Psoas muscle (tissue), 8 donors: ENCODE results near the gene PANX1. TPM values are rescaled to one million over a fixed set of nuclear protein-coding genes. Genes with fewer than 3 reads are reported as not detected.

Source experiments
- ATAC-seq, 4 donors: fragments of 200-7000 bp; cut with Tn5 transposase; one replicate each; pipeline ENCODE4 v1.9.1; 2020; ENCODE audit warnings: moderate library complexity in 3 of 4, mild to moderate bottlenecking in 2 of 4
- DNase-seq, 2 donors: peaks; one replicate each; pipeline ENCODE4 v3.0.0-alpha.2; 2020
- H3K27ac ChIP-seq: fragments of 200-600 bp; one replicate; pipeline ENCODE4 v1.8.0; 2022
- H3K27me3 ChIP-seq, 3 donors: fragments of 200-600 bp in 1 of 3; one replicate each; pipeline versions ENCODE4 v1.6.1 to v1.8.0; 2013 to 2022; ENCODE audit warnings: low read length in 2 of 3, mild to moderate bottlenecking in 2 of 3, moderate library complexity in 1 of 3; ENCODE audit not compliant: insufficient read depth in 3 of 3
- H3K36me3 ChIP-seq, 2 donors: fragments of 200-600 bp in 1 of 2; one replicate each; pipeline versions ENCODE4 v1.6.1 to v1.8.0; 2013 to 2022; ENCODE audit warnings: low read depth in 1 of 2, mild to moderate bottlenecking in 1 of 2, moderate library complexity in 1 of 2; ENCODE audit not compliant: insufficient read depth in 1 of 2
- H3K4me1 ChIP-seq: fragments of 200-600 bp; one replicate; pipeline ENCODE4 v1.8.0; 2022
- H3K4me3 ChIP-seq: fragments of 200-600 bp; one replicate; pipeline ENCODE4 v1.8.0; 2022; ENCODE audit warnings: mild to moderate bottlenecking
- H3K9me3 ChIP-seq: fragments of 200-600 bp; one replicate; pipeline ENCODE4 v1.8.0; 2022
- WGBS, 3 donors: extraction: QIAGEN DNeasy Blood & Tissue Kit; methylation state at CpG; one replicate each; pipeline versions ENCODE4 v1.1.6 to v1.1.7; 2013; 5-methylcytosine and 5-hydroxymethylcytosine counted together
- intact Hi-C, 2 donors: fragments of 100-400 bp; cut with DNase I; formaldehyde crosslinking; loops; one replicate each; pipeline versions ENCODE4 v1.11.0 to v1.14.2; 2022
- polyA plus RNA-seq, 3 donors: library from polyadenylated mRNA; stranded (reverse); fragments of 200-250 nt; gene quantifications; one replicate each; pipeline ENCODE4 v1.2.3, GENCODE V29; 2013
- total RNA-seq, 4 donors: library from RNA; stranded (reverse); fragmentation: NEBNext Ultra II Directional in 2 of 4; extraction: Animal tissue kit (Norgen Biotek cat#: 25700) in 2 of 4; gene quantifications; one replicate each; pipeline versions ENCODE4 v1.2.1 to v1.2.4, GENCODE V29; 2021 to 2023
- TF ChIP-seq, protein P1 (sequence below): fragments of 200-600 bp; IDR thresholded peaks from one replicate; pipeline ENCODE4 v1.8.0; 2022; ENCODE audit warnings: antibody characterized with exemption
- donor health status: healthy with polysubstance abuse.
- donor health status: DM: no; HTN: no; CAD: no; lungs with moderate emphysema.
- donor health status: Bipolar disorder and iron deficiency.
- donor health status: healthy.
- donor health status: DM: yes; HTN: yes; CAD: no.
- donor health status: DM: no; HTN: no; CAD: no.
- donor health status: DM: no; HTN: no; CAD: no.
- donor health status: DM: yes; HTN: yes; CAD: no.

Gene PANX1
- total and polyA plus RNA-seq, 7 donors, result 9.2 to 87.2 (median 33.5) TPM

DNA sequence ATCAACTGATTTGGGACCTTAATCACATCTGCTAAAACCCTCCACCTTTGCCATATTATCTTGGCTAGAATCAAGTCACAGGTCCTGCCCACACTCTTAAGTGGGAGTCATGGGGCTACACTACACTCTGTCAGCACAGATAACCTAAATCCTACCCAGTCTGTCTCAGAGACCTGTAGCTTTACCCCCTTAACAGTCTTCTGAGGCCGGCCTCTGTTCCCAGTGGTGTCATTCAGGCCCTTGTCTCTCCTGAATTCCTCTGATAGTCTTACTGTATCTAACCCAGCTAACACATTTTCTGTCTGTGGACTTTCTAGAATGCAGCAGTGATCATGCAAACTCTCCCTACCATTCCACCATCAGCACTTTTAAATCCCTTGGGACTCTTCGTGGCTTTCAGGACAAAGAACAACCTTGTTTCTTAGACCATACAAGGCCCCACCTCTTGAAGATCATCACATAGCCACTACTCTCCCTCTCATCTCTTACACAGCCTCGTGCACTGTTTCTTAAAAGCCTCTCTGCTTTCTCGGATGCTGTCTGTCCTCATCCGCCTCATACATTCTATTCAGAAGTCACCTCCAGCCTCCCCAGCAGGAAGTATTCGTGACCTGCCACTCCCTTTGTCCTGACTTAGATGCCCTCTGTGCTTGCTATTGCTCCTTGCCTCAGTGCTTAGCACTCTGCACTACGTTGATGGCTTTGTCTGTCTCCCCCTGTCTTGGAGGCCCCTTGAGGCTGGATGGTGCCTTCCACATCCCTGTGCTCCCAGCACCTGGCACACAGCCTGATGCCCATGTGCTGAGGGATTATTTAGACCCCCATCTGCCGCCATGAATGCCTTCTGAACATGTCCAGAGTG, 57.9 kb downstream of the PANX1 start:
- ATAC-seq (no peak), DNase-seq (no peak)
- intact Hi-C loops, result no loop called here
- TF ChIP-seq, protein P1, sequence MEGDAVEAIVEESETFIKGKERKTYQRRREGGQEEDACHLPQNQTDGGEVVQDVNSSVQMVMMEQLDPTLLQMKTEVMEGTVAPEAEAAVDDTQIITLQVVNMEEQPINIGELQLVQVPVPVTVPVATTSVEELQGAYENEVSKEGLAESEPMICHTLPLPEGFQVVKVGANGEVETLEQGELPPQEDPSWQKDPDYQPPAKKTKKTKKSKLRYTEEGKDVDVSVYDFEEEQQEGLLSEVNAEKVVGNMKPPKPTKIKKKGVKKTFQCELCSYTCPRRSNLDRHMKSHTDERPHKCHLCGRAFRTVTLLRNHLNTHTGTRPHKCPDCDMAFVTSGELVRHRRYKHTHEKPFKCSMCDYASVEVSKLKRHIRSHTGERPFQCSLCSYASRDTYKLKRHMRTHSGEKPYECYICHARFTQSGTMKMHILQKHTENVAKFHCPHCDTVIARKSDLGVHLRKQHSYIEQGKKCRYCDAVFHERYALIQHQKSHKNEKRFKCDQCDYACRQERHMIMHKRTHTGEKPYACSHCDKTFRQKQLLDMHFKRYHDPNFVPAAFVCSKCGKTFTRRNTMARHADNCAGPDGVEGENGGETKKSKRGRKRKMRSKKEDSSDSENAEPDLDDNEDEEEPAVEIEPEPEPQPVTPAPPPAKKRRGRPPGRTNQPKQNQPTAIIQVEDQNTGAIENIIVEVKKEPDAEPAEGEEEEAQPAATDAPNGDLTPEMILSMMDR, result no peak
- 87 to 91% (median 87%) methylated on average over 8 of the region's 8 CpGs for WGBS, 3 donors
- no peaks in the 10 kb centered on the region for H3K9me3 ChIP-seq
- no peak overlapping the region for H3K4me3 ChIP-seq
- no peaks in the 10 kb centered on the region for H3K36me3 ChIP-seq
- H3K4me1 ChIP-seq, result no peaks in the 10 kb centered on the region
- H3K27ac ChIP-seq, result no peak overlapping the region
- H3K27me3 ChIP-seq, result no peaks in the 10 kb centered on the region

DNA sequence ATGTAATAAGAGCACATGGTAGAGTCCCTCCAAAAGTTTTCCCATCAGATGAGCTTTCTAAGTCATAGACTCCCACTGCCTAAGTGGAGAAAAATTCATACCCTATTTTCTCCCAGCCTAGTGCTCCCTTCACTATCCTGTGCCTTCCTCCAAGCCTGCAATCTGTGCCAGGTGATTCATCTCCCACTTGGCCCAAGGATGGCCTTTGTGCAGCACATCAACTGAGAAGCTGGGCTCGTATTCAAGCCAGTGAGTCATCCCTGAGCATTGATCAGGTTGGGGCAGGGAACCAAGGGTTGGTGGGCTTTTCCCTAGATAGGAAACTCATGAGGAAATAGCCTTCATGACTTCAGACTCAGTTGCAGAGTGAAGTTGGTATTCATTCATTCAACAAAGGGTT, 64.6 kb downstream of the PANX1 start:
- H3K27me3 ChIP-seq, result no peaks in the 10 kb centered on the region
- no peak overlapping the region for H3K27ac ChIP-seq
- no peaks in the 10 kb centered on the region for H3K4me1 ChIP-seq
- ATAC-seq (peak in 2 of 4 donors; percentile 24 to 57), DNase-seq (peak in 1 of 2 donors; percentile 12)
- TF ChIP-seq, protein P1, result no peak
- H3K9me3 ChIP-seq, result no peaks in the 10 kb centered on the region
- H3K4me3 ChIP-seq, result no peak overlapping the region
- no peaks in the 10 kb centered on the region for H3K36me3 ChIP-seq
- 12 to 44% (median 16%) methylated on average over 1 of the region's 1 CpG for WGBS, 3 donors
- intact Hi-C loops, result no loop called here

DNA sequence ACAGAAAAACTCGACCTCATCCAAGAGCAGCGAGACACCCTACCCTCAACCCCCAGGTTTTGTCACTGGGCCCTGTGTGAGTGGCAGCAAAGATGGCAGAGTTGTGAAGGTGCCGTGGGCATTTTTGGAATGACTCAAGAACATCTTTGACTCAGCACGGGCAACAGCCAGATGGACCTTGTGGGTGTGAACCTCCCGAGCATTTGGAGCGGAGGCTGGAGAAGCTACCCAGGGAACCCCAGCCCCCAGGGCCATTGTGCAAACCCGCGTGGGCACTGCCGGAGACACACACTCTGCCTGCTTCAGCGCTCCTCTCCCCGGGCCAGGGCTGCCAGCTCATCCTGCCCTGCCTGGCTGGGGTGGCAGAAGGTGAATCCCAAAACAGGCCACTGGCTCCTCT, 66.1 kb downstream of the PANX1 start:
- no peaks in the 10 kb centered on the region for H3K27me3 ChIP-seq
- no peak for ATAC-seq
- DNase-seq, result no peak
- H3K36me3 ChIP-seq, result no peaks in the 10 kb centered on the region
- H3K27ac ChIP-seq, result no peak overlapping the region
- no peaks in the 10 kb centered on the region for H3K4me1 ChIP-seq
- intact Hi-C loops, result no loop called here
- TF ChIP-seq, protein P1, result no peak
- WGBS, 3 donors, result 65 to 90% (median 84%) methylated on average over 11 of the region's 11 CpGs
- H3K4me3 ChIP-seq, result no peak overlapping the region
- no peaks in the 10 kb centered on the region for H3K9me3 ChIP-seq

DNA sequence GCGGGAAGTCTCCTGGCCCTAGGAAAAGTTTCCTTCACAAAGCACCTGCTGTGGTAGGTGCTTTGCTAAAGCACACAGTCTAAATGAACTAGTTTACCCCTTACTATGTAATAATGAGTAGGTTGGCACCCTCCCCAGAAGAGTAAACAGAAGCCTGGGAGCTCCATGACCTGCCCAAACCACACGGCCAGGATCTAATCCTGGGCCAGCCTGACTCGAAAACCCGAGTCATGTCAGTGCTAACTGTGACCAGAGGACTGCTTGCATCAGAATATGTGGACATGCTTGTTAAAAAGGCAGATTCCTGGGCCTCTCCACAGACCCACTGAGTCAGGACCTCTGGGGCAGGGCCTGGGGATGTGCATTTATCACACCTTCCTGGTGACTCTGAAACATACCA, 67.7 kb downstream of the PANX1 start:
- WGBS, 3 donors, result 52 to 64% (median 57%) methylated on average over 4 of the region's 4 CpGs
- intact Hi-C loops, result no loop called here
- Histone ChIP-seq H3K4me3 (no peak overlapping the region), H3K27ac (no peak overlapping the region), H3K9me3 (no peaks in the 10 kb centered on the region), H3K27me3 (no peaks in the 10 kb centered on the region), H3K4me1 (no peaks in the 10 kb centered on the region), H3K36me3 (no peaks in the 10 kb centered on the region)
- ATAC-seq (peak in 1 of 4 donors; percentile 36), DNase-seq (no peak)
- TF ChIP-seq, protein P1, result no peak

DNA sequence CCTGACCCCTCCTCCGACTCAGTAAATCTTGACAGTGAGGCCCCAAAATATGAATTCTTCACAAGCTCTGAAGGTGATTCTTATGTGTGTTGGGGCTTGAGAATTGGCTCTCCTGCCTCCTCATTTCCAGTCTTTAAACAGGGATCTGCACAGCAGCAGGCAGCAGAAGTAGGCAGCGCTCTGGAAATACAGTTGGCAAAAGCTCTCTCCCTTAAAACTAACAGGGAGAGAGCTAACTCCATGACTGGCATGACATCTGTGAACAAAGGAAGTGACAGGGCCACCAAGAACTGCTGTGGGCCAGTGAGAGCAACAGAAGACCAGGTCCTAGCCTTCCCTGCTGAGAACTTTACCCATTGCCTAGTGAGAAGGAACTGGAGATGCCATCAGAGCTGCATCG, 70.1 kb downstream of the PANX1 start:
- DNase-seq (no peak), ATAC-seq (no peak)
- Histone ChIP-seq H3K36me3 (no peaks in the 10 kb centered on the region), H3K4me1 (no peaks in the 10 kb centered on the region), H3K4me3 (no peak overlapping the region), H3K27ac (no peak overlapping the region), H3K27me3 (no peaks in the 10 kb centered on the region), H3K9me3 (no peaks in the 10 kb centered on the region)
- intact Hi-C loops, result no loop called here
- TF ChIP-seq, protein P1, result no peak
- WGBS, 3 donors, result 73 to 88% (median 78%) methylated on average over 3 of the region's 3 CpGs
